ENCODE results near the gene OR10C1.

Gene OR10C1

DNA sequence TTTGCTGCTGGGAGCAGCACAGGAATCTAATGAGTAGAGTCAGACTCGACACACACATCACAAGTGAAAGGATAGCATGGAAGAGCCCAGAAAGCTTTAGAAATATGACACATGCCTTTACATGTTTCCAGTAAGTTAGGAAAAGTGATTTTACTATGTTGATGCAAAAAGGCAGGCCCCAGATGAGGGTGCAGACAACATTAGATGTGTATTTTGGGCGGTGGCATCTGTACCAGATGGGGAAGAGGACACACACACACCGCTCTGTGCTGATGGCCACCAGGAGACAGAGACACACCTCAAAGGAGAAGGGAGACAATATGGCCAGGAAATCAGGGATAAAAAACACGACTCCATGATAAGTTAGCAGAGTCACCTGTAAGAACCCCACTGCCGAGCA, 48.0 kb downstream of the OR10C1 start:
- no peak for DNase-seq (ENCODE audit: low read depth in 2 of 2)
- no peak overlapping the region for H3K4me3 ChIP-seq (replicated peaks in 1 of 2; ENCODE audit: low read depth in 2 of 2, low read length in 2 of 2)
- TF ChIP-seq, protein P1, sequence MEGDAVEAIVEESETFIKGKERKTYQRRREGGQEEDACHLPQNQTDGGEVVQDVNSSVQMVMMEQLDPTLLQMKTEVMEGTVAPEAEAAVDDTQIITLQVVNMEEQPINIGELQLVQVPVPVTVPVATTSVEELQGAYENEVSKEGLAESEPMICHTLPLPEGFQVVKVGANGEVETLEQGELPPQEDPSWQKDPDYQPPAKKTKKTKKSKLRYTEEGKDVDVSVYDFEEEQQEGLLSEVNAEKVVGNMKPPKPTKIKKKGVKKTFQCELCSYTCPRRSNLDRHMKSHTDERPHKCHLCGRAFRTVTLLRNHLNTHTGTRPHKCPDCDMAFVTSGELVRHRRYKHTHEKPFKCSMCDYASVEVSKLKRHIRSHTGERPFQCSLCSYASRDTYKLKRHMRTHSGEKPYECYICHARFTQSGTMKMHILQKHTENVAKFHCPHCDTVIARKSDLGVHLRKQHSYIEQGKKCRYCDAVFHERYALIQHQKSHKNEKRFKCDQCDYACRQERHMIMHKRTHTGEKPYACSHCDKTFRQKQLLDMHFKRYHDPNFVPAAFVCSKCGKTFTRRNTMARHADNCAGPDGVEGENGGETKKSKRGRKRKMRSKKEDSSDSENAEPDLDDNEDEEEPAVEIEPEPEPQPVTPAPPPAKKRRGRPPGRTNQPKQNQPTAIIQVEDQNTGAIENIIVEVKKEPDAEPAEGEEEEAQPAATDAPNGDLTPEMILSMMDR (IDR thresholded peaks at IDR 0.05; ENCODE audit: low read depth, low read length), result no peak

DNA sequence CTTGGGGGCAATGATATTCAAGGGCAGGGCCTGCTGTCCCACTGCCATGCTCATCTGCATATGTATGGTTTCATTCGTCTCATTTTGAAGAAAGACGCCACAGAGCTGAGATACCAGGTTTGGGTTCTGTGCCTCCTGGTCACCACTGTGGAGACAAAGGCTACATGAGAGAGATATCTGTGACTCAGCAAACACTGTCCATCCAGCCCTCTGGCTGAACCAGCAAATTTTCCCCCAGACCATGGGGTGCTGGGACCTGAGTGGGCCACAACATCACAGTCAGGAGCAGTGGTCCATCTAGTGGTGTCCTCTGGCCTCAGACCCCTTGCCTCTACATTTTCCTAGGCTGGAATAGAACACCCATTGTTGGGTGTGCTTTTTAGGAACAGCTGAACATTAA, 48.6 kb downstream of the OR10C1 start, which contains the start of gene MAS1L:
TSS of gene MAS1L (minus strand) at position 297 of the 400 bp plus-strand sequence. CDS start at position 243, 54 bp downstream.
- TF ChIP-seq, protein P1 (IDR thresholded peaks at IDR 0.05; ENCODE audit: low read depth, low read length), result no peak
- no peak within 1 kb of the TSS for H3K4me3 ChIP-seq (replicated peaks in 1 of 2; ENCODE audit: low read depth in 2 of 2, low read length in 2 of 2)
- DNase-seq (ENCODE audit: low read depth in 2 of 2), result no peak

DNA sequence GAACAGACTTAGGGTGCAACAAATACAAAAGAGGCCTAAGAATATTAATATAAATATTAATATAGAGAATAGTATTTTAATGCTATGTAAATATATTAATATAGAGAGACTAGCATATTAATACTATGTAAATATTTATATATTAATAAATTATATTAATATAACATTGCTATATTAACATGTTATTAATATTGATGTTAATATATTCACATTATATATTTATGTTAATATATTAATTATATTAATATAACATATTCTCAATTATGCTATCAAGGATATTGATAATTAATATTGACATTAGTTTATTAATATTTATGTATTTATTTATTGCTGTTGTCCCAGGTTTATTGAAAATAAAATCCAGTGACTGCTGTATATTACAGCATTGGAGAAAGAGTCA, 49.8 kb downstream of the OR10C1 start:
- TF ChIP-seq, protein P1 (IDR thresholded peaks at IDR 0.05; ENCODE audit: low read depth, low read length), result no peak
- no peak overlapping the region for H3K4me3 ChIP-seq (replicated peaks in 1 of 2; ENCODE audit: low read depth in 2 of 2, low read length in 2 of 2)
- DNase-seq (ENCODE audit: low read depth in 2 of 2), result no peak

DNA sequence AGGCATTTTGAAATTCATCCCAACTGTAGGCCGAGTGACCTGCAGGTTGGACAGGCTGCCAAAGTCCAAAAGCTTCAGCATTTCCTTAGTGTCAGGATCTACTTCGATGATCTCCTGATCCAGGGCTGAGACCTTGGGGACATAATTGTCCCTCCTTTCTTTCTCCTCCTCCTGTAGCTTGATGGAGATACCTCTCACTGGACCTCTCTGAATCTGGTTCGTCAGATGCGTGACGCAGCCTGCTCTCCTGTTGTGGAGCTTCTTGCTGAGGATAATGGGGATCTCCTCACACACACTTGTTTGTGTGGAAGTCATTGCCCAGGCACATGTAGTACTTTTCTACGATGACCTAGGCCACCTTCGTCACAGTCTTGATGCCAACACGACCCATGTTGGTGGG, 50.2 kb downstream of the OR10C1 start:
- H3K4me3 ChIP-seq (replicated peaks in 1 of 2; ENCODE audit: low read depth in 2 of 2, low read length in 2 of 2), result no peak overlapping the region
- TF ChIP-seq, protein P1 (IDR thresholded peaks at IDR 0.05; ENCODE audit: low read depth, low read length), result no peak
- no peak for DNase-seq (ENCODE audit: low read depth in 2 of 2)

DNA sequence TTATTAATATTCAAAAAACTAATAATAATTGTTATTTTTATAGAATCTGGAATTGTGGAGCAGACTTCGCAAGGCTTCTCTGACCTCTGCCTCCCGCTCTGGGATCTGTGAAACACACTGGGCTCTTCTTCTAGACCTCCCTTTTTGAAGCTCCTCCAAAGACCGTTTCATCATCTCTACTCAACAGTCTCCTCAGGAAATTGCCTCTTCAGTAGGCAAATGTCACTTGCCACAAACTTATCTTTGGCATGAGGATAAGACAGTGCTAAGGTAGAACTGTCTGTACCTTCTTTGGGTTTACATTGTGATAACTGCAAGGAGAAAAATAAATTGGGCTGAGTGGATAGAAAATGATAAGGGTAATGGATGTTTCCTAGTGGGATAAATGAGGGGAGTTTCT, 50.9 kb downstream of the OR10C1 start:
- DNase-seq (ENCODE audit: low read depth in 2 of 2), result no peak
- H3K4me3 ChIP-seq (replicated peaks in 1 of 2; ENCODE audit: low read depth in 2 of 2, low read length in 2 of 2), result no peak overlapping the region
- TF ChIP-seq, protein P1 (IDR thresholded peaks at IDR 0.05; ENCODE audit: low read depth, low read length), result no peak

DNA sequence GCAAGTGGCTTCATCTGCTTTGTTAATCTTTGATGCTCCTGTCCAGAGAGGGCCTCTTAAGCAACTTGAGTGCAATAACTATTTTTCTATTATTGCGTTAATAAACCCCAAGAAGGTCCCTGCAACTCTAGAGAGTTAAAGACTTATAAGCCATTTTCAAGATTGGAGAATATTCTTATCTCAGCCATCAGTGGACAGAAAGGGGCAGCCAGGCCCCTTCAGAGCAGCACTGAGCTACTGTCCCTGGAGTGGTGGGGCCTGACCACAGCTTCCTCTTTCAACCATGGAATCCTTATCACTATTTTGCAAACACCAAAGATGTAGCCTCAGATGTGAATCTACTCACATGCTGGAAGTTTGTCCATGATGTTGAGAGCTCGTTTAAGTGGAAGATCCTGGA, 51.4 kb downstream of the OR10C1 start:
- H3K4me3 ChIP-seq (replicated peaks in 1 of 2; ENCODE audit: low read depth in 2 of 2, low read length in 2 of 2), result no peak overlapping the region
- no peak for DNase-seq (ENCODE audit: low read depth in 2 of 2)
- TF ChIP-seq, protein P1 (IDR thresholded peaks at IDR 0.05; ENCODE audit: low read depth, low read length), result no peak
